Fibroblast of upper back skin (primary cell): Measurements from ENCODE around the gene RASGEF1B.
A peak's percentile ranks its signal among the peaks of the same experiment; 100 is the strongest.
"Not testable (repeated sequence)": the region's sequence is repeated elsewhere in the genome, so short reads cannot be mapped to it uniquely, and the experiment has no call there.

ENCODE experiments used
- DNase-seq: peaks from one replicate; pipeline ENCODE4 v3.0.0-alpha.2; 2013

RASGEF1B gene

GRCh38 chr4:81495345-81495744 is 23.6 kb upstream of the RASGEF1B start:
- DNase-seq = no peak

- DNase-seq = no peak
Observed at GRCh38 chr4:81494031-81494431, 22.3 kb upstream of the RASGEF1B start.

DNA sequence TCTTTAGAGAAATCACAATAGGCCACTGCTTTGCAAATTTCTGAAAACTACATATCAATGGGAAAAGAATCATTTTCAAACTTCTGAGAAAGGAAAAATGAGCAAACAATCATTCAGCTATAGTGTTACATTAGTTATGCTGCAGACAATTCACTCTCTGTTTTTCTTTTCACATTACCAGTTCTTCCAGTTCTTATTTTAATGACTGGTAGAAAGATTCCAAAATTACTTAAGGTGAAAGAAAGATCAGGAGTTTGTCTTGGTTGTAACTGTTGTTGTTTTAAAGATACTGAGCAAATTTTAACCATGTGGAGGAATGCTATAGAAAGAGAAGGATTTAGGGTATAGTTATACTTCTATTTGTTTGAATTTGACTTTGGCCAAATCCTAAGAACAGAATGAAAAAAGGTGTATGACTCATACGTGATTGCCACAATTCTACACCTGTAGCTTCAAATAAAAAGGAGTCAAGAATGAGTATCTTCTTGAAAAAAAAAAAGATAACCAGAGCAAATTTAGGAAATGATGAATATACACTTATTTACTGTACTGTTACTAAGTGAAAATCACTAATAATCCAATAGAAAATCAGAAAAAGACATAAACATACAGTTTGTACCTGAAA is 21.0 kb upstream of the RASGEF1B start:
- no peak for DNase-seq

- DNase-seq = no peak
Observed at GRCh38 chr4:81491943-81492342, 20.2 kb upstream of the RASGEF1B start.

DNA sequence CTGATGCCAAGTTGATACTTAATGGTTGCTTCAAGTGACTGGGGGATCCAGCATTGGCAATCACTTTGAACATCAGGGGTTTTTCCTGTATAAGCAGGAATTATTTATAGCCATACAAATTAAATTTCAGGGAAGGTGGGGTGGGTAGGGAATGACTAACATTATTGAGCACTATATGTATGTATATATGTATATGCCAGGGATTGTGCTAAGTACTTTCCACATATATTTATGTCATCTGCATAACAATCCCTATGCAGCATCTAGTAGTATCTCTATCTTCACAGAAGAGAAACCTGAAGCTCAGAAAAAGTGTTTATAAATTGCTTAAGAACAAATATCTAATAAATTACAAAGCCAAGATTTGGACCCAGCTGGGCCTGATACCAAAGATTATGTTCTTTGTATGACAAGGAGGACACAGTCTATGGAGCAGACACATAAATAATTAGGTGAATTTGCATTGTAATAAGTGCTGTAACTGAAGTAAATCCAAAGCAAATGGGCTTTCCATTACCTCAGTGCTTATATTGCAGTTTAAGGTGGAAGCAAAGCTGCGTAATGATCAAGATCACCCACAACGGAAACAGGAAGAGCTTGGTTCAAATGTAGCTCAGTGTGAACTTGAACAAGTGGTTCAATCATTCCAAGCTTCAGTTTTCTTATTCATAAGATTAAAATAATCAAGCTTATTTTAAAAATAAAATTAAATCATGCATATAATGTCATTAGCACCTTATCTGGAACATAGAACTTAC is 18.9 kb upstream of the RASGEF1B start:
- DNase-seq = no peak

- no peak for DNase-seq
Observed at GRCh38 chr4:81486502-81486901, 14.8 kb upstream of the RASGEF1B start.

- no peak for DNase-seq
Observed at GRCh38 chr4:81485310-81485980, 13.7 kb upstream of the RASGEF1B start.

GRCh38 chr4:81482326-81482725 is 10.6 kb upstream of the RASGEF1B start:
- no peak for DNase-seq

DNA sequence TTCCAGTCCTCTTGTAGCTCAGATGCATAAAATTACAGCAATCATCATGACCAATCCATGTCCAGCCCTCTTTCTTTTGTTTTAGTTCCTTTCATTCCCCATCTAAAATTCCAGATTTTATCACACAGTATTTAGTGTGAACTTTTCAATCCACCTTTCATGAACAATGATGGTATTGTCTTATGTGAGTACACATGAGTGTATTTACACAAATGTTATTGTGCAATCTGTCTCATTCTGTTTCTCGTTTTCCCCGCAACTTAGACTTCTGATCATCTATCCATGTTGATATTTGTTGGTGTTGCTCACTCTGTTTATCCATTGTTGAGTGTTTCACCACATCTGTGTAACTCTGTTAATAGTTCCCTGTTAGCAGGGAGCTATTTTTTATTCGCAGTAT is 9.4 kb upstream of the RASGEF1B start:
- DNase-seq = no peak

DNA sequence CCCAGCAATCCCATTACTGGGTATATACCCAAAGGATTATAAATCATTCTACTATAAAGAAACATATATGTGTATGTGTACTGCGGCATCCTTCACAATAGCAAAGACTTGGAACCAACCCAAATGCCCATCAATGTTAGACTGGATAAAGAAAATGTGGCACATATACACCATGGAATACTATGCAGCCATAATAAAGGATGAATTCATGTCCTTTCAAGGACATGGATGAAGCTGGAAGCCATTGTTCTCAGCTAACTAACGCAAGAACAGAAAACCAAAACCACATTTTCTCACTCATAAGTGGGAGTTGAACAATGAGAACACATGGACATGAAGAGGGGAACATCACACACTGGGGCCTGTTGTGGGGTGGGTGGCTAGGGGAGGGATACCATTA is 7.9 kb upstream of the RASGEF1B start:
- not testable (repeated sequence) for DNase-seq

DNA sequence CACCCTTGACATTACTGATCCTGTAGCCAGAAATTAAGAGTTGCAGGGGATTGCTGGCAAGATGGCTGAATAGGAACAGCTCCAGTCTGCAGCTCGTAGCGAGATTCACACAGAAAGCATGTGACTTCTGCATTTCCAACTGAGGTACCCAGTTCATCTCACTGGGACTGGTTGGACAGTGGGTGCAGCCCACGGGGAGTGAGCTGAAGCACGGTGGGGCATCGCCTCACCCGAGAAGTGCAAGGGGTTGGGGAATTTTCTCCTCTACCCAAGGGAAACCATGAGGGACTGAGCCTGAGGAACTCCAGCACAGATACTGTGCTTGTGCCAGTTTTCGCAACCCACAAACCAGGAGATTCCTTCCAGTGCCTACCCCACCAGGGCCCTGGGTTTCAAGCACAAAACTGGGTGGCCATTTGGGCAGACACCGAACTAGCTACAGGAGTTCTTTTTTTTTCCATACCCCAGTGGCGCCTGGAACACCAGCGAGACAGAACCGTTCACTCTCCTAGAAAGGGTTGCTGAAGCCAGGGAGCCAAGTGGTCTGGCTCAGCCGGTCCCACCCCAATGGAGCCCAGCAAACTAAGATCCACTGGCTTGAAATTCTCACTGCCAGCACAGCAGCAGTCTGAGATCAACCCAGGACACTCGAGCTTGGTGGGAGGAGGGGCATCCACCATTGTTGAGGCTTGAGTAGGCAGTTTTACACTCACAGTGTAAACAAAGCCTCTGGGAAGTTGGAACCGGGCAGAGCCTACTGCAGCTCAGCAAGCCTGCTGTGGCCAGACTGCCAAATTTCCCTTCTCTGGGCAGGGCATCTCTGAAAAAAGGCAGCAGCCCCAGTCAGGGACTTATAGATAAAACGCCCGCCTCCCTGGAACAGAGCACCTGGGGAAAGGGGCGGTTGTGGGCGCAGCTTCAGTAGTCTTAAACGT is 1.9 kb upstream of the RASGEF1B start:
- not testable (repeated sequence) for DNase-seq

- no peak for DNase-seq
Observed at GRCh38 chr4:81472281-81473182, 825 bp upstream of the RASGEF1B start.

DNA sequence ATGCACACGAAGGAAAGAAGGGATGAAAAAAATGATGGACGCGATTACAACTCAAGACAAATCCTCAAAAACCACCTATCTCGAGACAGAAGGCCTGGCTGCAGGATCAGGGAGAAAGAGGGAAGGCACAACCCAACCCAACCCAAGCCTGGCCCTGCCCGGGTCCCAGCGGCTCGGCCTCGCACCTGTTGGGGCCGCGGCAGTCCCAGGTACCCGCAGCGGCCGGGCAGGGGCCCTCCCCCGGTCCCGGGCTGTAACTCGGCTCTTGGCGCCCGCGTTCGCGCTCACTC is 464 bp downstream of the RASGEF1B start:
- no peak for DNase-seq

DNA sequence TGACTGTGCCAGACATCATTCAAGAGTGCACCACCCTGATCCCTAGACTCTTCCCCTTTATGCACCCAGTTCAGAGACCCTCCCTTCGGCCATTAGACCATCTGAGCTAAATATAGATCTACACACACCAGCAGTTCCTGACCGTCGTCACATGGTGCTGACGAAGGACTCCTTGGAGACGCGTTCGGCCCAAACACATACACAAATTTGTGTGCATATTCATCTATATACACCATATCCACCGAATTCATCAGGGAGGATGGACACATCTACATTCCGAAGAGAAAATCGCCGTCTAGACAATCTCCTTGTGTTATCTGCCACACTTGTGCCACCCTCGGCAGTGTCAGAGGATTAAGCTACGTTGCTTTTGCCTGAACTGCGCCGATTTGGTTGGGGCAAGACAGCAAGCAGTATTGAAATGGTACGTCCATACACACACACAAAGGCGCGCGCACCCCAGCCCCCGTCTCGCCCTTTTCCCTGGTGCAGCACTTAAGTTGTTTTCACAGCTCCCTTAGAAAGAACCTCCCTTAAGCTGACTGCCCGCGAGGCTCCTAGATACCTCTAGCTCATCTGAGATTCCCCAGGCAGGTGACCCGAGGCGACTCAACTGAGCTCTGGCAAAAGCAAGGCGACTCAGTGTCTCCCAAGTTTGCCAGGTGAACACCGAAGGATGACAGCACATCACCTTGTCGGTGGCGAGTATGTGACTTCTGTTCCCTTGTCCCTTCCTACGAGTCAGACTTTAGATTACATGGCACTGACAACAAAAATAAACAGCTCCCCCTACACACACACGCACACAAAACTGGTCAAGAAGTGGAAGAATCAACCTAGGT is 1.0 kb downstream of the RASGEF1B start:
- DNase-seq = no peak

DNA sequence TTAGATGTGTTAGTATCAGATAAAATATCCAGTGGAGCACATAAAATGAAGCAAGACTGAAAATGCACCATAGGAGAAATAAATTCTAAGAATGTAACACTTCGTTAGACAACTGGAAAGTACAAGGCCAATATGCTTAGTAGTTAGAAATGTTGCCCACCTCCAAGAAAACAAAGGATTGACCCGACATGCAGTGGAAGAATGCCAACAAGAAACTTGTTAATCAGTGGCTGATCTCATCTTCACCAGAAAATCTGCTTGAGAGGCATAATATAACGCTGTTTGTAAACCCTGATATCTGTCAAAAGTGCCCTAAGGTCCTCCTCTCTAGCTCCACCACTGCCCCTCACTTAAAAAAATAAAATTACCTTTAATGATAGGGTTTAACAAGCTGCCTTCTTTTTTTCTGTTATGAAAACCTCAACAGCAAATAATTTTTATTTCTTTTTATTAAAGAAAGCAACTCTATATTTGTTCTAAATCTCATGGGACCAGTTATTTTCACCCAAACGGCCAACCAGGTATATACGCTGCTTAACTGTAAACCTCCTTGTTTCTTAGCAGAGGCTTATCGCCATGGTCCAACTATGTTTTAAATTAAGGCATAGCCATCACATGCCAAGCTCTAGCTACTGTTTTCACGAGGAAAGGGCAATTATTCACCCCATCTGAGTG is 1.8 kb downstream of the RASGEF1B start:
- DNase-seq = no peak

- no peak for DNase-seq
Observed at GRCh38 chr4:81468678-81469077, 3.0 kb downstream of the RASGEF1B start.

DNA sequence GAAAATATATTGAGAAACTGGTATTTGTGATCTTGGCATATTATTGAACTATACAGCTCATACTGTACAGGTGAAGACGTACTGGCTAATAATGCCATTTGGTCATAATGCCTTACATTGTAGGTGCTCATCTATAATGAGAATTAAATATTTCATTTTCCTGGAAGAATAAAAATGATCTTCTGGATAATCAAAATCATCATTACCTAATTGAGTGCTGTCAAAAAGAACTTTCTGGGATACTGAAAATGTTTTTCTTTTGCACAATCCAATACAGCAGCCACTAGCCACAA is 4.1 kb downstream of the RASGEF1B start:
- DNase-seq = no peak

GRCh38 chr4:81466841-81467671 is 4.7 kb downstream of the RASGEF1B start:
- DNase-seq = peak; percentile 83

GRCh38 chr4:81465406-81466340 is 6.0 kb downstream of the RASGEF1B start:
- no peak for DNase-seq
